ENCODE results near the gene ASTL.
"Not testable (repeated sequence)": the region's sequence is repeated elsewhere in the genome, so short reads cannot be mapped to it uniquely, and the experiment has no call there.

The ASTL gene

GRCh38 chr2:96160366-96160765, 22.1 kb upstream of the ASTL start:
- H3K9me3 ChIP-seq (ENCODE audit: control insufficient read depth in 5 of 5, low read length in 5 of 5); H3K4me3 ChIP-seq (ENCODE audit: low read depth in 1 of 5, low read length in 5 of 5); H3K27ac ChIP-seq (ENCODE audit: low read depth, low read length); H3K9ac ChIP-seq (ENCODE audit: low read length in 5 of 5); H3K4me1 ChIP-seq (ENCODE audit: control insufficient read depth in 5 of 5, insufficient read depth in 5 of 5, low read length in 5 of 5); H3K36me3 ChIP-seq (ENCODE audit: control insufficient read depth in 5 of 5, insufficient read depth in 5 of 5, low read length in 5 of 5): not testable (repeated sequence)
- H3K27me3 ChIP-seq (ENCODE audit: control insufficient read depth in 5 of 5, insufficient read depth in 4 of 5, low read length in 5 of 5) = peaks cover 0 to 11% (median 9%) of the 10 kb centered on the region in 5 donors

GRCh38 chr2:96159084-96159830, 21.0 kb upstream of the ASTL start:
- H3K4me3 ChIP-seq (ENCODE audit: low read depth in 1 of 5, low read length in 5 of 5) = no peak overlapping the region
- peaks cover 3 to 13% (median 9%) of the 10 kb centered on the region in 5 donors for H3K27me3 ChIP-seq (ENCODE audit: control insufficient read depth in 5 of 5, insufficient read depth in 4 of 5, low read length in 5 of 5)
- H3K9me3 ChIP-seq (ENCODE audit: control insufficient read depth in 5 of 5, low read length in 5 of 5) = peaks cover 0 to 2% (median 0%) of the 10 kb centered on the region in 5 donors
- H3K27ac ChIP-seq (ENCODE audit: low read depth, low read length) = no peak overlapping the region
- H3K9ac ChIP-seq (ENCODE audit: low read length in 5 of 5) = no peak overlapping the region
- H3K36me3 ChIP-seq (ENCODE audit: control insufficient read depth in 5 of 5, insufficient read depth in 5 of 5, low read length in 5 of 5) = no peaks in the 10 kb centered on the region
- peaks cover 0 to 6% (median 0%) of the 10 kb centered on the region in 5 donors for H3K4me1 ChIP-seq (ENCODE audit: control insufficient read depth in 5 of 5, insufficient read depth in 5 of 5, low read length in 5 of 5)

- Histone ChIP-seq H3K36me3 (ENCODE audit: control insufficient read depth in 5 of 5, insufficient read depth in 5 of 5, low read length in 5 of 5) (no peaks in the 10 kb centered on the region), H3K9me3 (ENCODE audit: control insufficient read depth in 5 of 5, low read length in 5 of 5) (peaks cover 0 to 2% (median 0%) of the 10 kb centered on the region in 5 donors), H3K27ac (ENCODE audit: low read depth, low read length) (no peak overlapping the region), H3K4me1 (ENCODE audit: control insufficient read depth in 5 of 5, insufficient read depth in 5 of 5, low read length in 5 of 5) (peaks cover 0 to 6% (median 0%) of the 10 kb centered on the region in 5 donors), H3K4me3 (ENCODE audit: low read depth in 1 of 5, low read length in 5 of 5) (no peak overlapping the region), H3K9ac (ENCODE audit: low read length in 5 of 5) (no peak overlapping the region), H3K27me3 (ENCODE audit: control insufficient read depth in 5 of 5, insufficient read depth in 4 of 5, low read length in 5 of 5) (peaks cover 2 to 12% (median 8%) of the 10 kb centered on the region in 5 donors)
Measured at GRCh38 chr2:96158554-96158940, 20.2 kb upstream of the ASTL start.

GRCh38 chr2:96157649-96158553, 19.6 kb upstream of the ASTL start:
- H3K9ac ChIP-seq (ENCODE audit: low read length in 5 of 5) = no peak overlapping the region
- no peak overlapping the region for H3K27ac ChIP-seq (ENCODE audit: low read depth, low read length)
- H3K36me3 ChIP-seq (ENCODE audit: control insufficient read depth in 5 of 5, insufficient read depth in 5 of 5, low read length in 5 of 5) = no peaks in the 10 kb centered on the region
- peaks cover 0 to 2% (median 0%) of the 10 kb centered on the region in 5 donors for H3K9me3 ChIP-seq (ENCODE audit: control insufficient read depth in 5 of 5, low read length in 5 of 5)
- H3K4me1 ChIP-seq (ENCODE audit: control insufficient read depth in 5 of 5, insufficient read depth in 5 of 5, low read length in 5 of 5) = peaks cover 0 to 6% (median 0%) of the 10 kb centered on the region in 5 donors
- peaks cover 2 to 12% (median 8%) of the 10 kb centered on the region in 5 donors for H3K27me3 ChIP-seq (ENCODE audit: control insufficient read depth in 5 of 5, insufficient read depth in 4 of 5, low read length in 5 of 5)
- no peak overlapping the region for H3K4me3 ChIP-seq (ENCODE audit: low read depth in 1 of 5, low read length in 5 of 5)

- Histone ChIP-seq H3K27ac (ENCODE audit: low read depth, low read length) (no peak overlapping the region), H3K9me3 (ENCODE audit: control insufficient read depth in 5 of 5, low read length in 5 of 5) (peaks cover 0 to 2% (median 0%) of the 10 kb centered on the region in 5 donors), H3K9ac (ENCODE audit: low read length in 5 of 5) (no peak overlapping the region)
Measured at GRCh38 chr2:96156926-96157648, 18.8 kb upstream of the ASTL start.

GRCh38 chr2:96156011-96156820, 17.9 kb upstream of the ASTL start:
- Histone ChIP-seq H3K4me1 (ENCODE audit: control insufficient read depth in 5 of 5, insufficient read depth in 5 of 5, low read length in 5 of 5) (peaks cover 0 to 6% (median 0%) of the 10 kb centered on the region in 5 donors), H3K9me3 (ENCODE audit: control insufficient read depth in 5 of 5, low read length in 5 of 5) (peaks cover 0 to 2% (median 0%) of the 10 kb centered on the region in 5 donors), H3K27me3 (ENCODE audit: control insufficient read depth in 5 of 5, insufficient read depth in 4 of 5, low read length in 5 of 5) (peaks cover 2 to 12% (median 8%) of the 10 kb centered on the region in 5 donors), H3K36me3 (ENCODE audit: control insufficient read depth in 5 of 5, insufficient read depth in 5 of 5, low read length in 5 of 5) (no peaks in the 10 kb centered on the region), H3K4me3 (ENCODE audit: low read depth in 1 of 5, low read length in 5 of 5) (no peak overlapping the region), H3K27ac (ENCODE audit: low read depth, low read length) (no peak overlapping the region), H3K9ac (ENCODE audit: low read length in 5 of 5) (no peak overlapping the region)

More at GRCh38 chr2:96156926-96157648, 18.8 kb upstream of the ASTL start:
- H3K4me3 ChIP-seq (ENCODE audit: low read depth in 1 of 5, low read length in 5 of 5) = no peak overlapping the region
- no peaks in the 10 kb centered on the region for H3K36me3 ChIP-seq (ENCODE audit: control insufficient read depth in 5 of 5, insufficient read depth in 5 of 5, low read length in 5 of 5)
- H3K4me1 ChIP-seq (ENCODE audit: control insufficient read depth in 5 of 5, insufficient read depth in 5 of 5, low read length in 5 of 5) = peaks cover 0 to 6% (median 0%) of the 10 kb centered on the region in 5 donors
- peaks cover 2 to 12% (median 8%) of the 10 kb centered on the region in 5 donors for H3K27me3 ChIP-seq (ENCODE audit: control insufficient read depth in 5 of 5, insufficient read depth in 4 of 5, low read length in 5 of 5)

GRCh38 chr2:96154506-96155380, 16.4 kb upstream of the ASTL start:
- Histone ChIP-seq H3K4me1 (ENCODE audit: control insufficient read depth in 5 of 5, insufficient read depth in 5 of 5, low read length in 5 of 5) (peaks cover 0 to 6% (median 0%) of the 10 kb centered on the region in 5 donors), H3K9ac (ENCODE audit: low read length in 5 of 5) (no peak overlapping the region), H3K27me3 (ENCODE audit: control insufficient read depth in 5 of 5, insufficient read depth in 4 of 5, low read length in 5 of 5) (peaks cover 2 to 12% (median 8%) of the 10 kb centered on the region in 5 donors), H3K27ac (ENCODE audit: low read depth, low read length) (no peak overlapping the region), H3K36me3 (ENCODE audit: control insufficient read depth in 5 of 5, insufficient read depth in 5 of 5, low read length in 5 of 5) (no peaks in the 10 kb centered on the region), H3K4me3 (ENCODE audit: low read depth in 1 of 5, low read length in 5 of 5) (no peak overlapping the region), H3K9me3 (ENCODE audit: control insufficient read depth in 5 of 5, low read length in 5 of 5) (no peaks in the 10 kb centered on the region)

- Histone ChIP-seq H3K27me3 (ENCODE audit: control insufficient read depth in 5 of 5, insufficient read depth in 4 of 5, low read length in 5 of 5) (peaks cover 2 to 12% (median 8%) of the 10 kb centered on the region in 5 donors), H3K4me3 (ENCODE audit: low read depth in 1 of 5, low read length in 5 of 5) (no peak overlapping the region), H3K36me3 (ENCODE audit: control insufficient read depth in 5 of 5, insufficient read depth in 5 of 5, low read length in 5 of 5) (no peaks in the 10 kb centered on the region), H3K9ac (ENCODE audit: low read length in 5 of 5) (no peak overlapping the region), H3K27ac (ENCODE audit: low read depth, low read length) (no peak overlapping the region), H3K4me1 (ENCODE audit: control insufficient read depth in 5 of 5, insufficient read depth in 5 of 5, low read length in 5 of 5) (peaks cover 0 to 7% (median 0%) of the 10 kb centered on the region in 5 donors), H3K9me3 (ENCODE audit: control insufficient read depth in 5 of 5, low read length in 5 of 5) (no peaks in the 10 kb centered on the region)
Measured at GRCh38 chr2:96153991-96154431, 15.7 kb upstream of the ASTL start.

All from subcutaneous abdominal adipose tissue (tissue), 5 donors.